ENCODE results near the gene COX7B2.

- TF ChIP-seq, protein P1, sequence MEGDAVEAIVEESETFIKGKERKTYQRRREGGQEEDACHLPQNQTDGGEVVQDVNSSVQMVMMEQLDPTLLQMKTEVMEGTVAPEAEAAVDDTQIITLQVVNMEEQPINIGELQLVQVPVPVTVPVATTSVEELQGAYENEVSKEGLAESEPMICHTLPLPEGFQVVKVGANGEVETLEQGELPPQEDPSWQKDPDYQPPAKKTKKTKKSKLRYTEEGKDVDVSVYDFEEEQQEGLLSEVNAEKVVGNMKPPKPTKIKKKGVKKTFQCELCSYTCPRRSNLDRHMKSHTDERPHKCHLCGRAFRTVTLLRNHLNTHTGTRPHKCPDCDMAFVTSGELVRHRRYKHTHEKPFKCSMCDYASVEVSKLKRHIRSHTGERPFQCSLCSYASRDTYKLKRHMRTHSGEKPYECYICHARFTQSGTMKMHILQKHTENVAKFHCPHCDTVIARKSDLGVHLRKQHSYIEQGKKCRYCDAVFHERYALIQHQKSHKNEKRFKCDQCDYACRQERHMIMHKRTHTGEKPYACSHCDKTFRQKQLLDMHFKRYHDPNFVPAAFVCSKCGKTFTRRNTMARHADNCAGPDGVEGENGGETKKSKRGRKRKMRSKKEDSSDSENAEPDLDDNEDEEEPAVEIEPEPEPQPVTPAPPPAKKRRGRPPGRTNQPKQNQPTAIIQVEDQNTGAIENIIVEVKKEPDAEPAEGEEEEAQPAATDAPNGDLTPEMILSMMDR (IDR thresholded peaks at IDR 0.05; ENCODE audit: low read depth, low read length): no peak
- TF ChIP-seq POLR2A (IDR thresholded peaks at IDR 0.05; ENCODE audit: extremely low read depth, insufficient read length) (no peak), MYC (IDR thresholded peaks at IDR 0.05; ENCODE audit: low read depth, low read length) (no peak)
- TF ChIP-seq, protein P2, sequence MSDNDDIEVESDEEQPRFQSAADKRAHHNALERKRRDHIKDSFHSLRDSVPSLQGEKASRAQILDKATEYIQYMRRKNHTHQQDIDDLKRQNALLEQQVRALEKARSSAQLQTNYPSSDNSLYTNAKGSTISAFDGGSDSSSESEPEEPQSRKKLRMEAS (IDR thresholded peaks at IDR 0.05; ENCODE audit: low read depth, low read length): no peak
These were observed 41.8 kb upstream of the COX7B2 start for GRCh38 chr4:46950826-46951225.
